Measurements from ENCODE around the gene FSCN2.

GRCh38 chr17:81553018-81553615, 24.9 kb downstream of the FSCN2 start:
- peak in 1 of 6 experiments; percentile 8 for TF ChIP-seq CTCF (IDR thresholded peaks at IDR 0.05)
- no peak for TF ChIP-seq POLR2AphosphoS5 (IDR thresholded peaks at IDR 0.05)
